ENCODE measurements around the gene GPI.

DNA sequence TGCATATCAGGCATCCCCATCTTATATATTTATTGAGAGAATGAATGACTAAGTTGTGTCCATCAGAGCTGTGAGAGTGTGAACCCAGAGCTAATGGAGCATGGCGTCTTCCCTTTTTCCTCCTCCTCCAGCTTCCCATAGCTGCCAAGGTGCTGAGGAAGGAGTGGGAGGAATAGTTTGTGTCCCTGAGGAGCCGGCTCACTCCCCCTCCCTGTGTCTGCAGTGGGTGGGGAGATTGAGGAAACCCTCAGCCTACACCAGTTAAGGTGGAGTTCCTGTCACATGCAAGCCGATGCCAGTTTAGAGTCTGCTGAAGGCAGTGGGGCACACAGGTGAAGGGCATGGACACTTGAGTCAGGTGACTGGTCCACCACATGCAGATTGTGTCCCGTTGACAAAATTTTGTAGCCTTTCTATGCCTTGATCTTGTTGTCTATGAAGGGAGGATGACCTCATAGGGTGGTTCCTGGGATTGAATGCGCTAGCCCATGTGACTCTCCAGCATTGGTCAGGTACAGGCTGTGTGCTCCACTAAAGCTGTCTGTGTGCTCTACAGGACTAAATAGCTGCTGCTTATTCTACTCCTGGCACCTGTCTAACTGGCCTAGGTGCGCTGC, 47.6 kb upstream of the GPI start:
- TF ChIP-seq CTCF (IDR thresholded peaks at IDR 0.05) (no peak), POLR2A (IDR thresholded peaks at IDR 0.05) (no peak)
